IPS-15b (cell line): Measurements from ENCODE around the gene CYS1.
"Not testable (repeated sequence)": the region's sequence is repeated elsewhere in the genome, so short reads cannot be mapped to it uniquely, and the experiment has no call there.

Experiments
- H3K27me3 ChIP-seq: one replicate; pipeline ENCODE4 v1.6.1; 2013; ENCODE audit warnings: low read length; ENCODE audit not compliant: control insufficient read depth, insufficient read depth
- H3K36me3 ChIP-seq: one replicate; pipeline ENCODE4 v1.6.1; 2013; ENCODE audit warnings: low read length; ENCODE audit not compliant: control insufficient read depth, insufficient read depth
- H3K4me1 ChIP-seq: one replicate; pipeline ENCODE4 v1.6.1; 2013; ENCODE audit warnings: mild to moderate bottlenecking, low read length; ENCODE audit not compliant: control insufficient read depth, insufficient read depth
- H3K4me3 ChIP-seq: one replicate; pipeline ENCODE4 v1.5.1; 2013; ENCODE audit warnings: low read depth, low read length
- H3K9ac ChIP-seq: one replicate; pipeline ENCODE4 v1.6.1; 2013; ENCODE audit warnings: low read depth, mild to moderate bottlenecking, low read length
- H3K9me3 ChIP-seq: one replicate; pipeline ENCODE4 v1.6.1; 2013; ENCODE audit warnings: mild to moderate bottlenecking, low read length; ENCODE audit not compliant: control insufficient read depth, insufficient read depth

The CYS1 gene

DNA sequence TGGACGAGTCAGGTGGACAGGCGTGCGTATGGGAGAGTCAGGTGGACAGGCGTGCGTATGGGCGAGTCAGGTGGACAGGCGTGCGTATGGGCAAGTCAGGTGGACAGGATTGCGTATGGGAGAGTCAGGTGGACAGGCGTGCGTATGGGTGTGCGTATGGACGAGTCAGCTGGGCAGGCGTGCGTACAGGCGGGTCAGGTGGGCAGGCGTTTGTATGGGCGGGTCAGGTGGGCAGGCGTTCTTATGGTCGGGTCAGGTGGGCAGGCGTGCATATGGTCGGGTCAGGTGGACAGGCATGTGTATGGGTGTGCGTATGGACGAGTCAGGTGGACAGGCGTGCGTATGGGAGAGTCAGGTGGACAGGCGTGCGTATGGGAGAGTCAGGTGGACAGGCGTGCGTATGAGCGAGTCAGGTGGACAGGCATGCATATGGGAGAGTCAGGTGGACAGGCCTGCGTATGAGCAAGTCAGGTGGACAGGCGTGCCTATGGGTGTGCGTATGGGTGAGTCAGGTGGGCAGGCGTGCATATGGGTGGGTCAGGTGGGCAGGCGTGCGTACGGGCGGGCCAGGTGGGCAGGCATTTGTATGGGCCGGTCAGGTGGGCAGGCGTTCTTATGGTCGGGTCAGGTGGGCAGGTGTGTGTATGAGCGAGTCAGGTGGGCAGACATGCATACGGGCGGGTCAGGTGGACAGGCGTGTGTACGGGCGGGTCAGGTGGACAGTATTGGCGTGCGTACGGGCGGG is 69.2 kb downstream of the CYS1 start:
- H3K4me3 ChIP-seq, H3K9me3 ChIP-seq, H3K36me3 ChIP-seq, H3K9ac ChIP-seq, H3K4me1 ChIP-seq, H3K27me3 ChIP-seq: not testable (repeated sequence)

DNA sequence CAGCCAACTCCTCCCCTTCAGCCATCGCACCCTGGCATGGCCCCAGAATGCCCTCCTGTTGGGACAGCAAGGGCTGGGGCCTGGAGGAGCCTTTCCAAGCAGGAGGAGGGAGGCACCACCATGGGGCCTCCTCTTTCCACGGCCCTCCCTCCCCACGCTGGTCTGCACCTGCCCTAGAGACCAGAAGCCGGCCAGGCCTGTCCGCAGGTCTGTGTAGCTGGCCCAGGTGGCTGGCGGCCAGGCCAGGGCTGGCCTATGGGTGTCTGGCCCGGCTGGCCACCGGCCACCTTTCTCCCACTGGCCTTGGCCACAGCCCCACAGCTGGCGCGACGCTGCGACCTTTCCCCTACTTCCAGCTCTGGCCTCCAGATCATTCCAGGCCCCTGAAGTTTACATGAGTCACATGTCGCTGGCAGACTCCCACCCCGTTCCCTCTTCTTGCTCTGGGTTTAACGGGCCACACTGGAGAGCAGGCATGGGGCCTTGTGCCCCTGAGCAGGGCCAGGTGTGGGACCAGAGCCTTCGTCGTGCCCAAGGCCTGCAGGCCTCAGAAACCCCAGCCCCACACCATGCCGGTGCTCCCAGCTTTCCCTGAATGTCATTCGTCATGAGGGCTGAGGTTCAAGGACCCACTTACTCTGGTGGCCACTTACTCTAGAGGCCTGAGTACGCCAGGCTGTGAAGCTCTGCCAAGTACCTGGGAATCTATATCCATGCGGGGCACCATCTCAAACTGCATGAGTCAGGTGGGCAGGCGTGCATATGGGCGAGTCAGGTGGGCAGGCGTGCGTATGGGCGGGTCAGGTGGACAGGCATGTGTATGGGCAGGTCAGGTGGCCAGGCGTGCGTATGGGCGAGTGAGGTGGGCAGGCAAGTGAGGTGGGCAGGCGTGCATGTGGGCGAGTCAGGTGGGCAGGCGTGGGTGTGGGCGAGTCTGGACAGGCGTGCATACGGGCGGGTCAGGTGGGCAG is 70.1 kb downstream of the CYS1 start:
- H3K27me3 ChIP-seq, result no peaks in the 10 kb centered on the region
- no peak overlapping the region for H3K9ac ChIP-seq
- H3K36me3 ChIP-seq, result no peaks in the 10 kb centered on the region
- H3K9me3 ChIP-seq, result no peaks in the 10 kb centered on the region
- no peaks in the 10 kb centered on the region for H3K4me1 ChIP-seq
- no peak overlapping the region for H3K4me3 ChIP-seq

DNA sequence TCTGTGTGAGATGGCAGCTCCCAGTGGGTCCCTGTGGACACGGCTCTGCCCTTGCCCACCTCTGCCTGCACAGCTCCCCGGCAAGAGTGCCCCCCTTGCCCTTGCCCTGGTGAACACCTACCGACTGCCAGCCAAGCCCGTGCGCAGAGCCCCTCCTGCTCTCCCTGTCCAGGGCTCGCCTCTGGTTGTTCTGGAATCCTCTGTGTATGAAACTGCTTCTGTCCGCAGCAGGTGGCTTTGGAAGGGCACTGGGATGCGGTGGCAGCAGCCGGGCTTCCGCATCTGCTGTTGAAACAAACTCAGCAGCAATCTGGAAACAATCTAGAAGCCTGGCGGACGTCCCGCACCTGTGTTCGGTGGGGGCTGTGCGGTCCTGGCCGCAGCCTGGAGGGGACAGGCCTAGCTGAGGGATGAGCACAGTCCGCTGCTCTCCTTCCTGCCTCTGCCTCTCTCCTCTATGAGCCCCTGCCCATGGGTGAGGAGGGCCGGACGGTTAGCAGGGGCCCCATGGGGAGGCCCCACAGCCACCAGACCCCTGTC is 70.9 kb downstream of the CYS1 start:
- Histone ChIP-seq H3K4me3 (no peak overlapping the region), H3K27me3 (no peaks in the 10 kb centered on the region), H3K9me3 (no peaks in the 10 kb centered on the region), H3K4me1 (no peaks in the 10 kb centered on the region), H3K36me3 (no peaks in the 10 kb centered on the region), H3K9ac (no peak overlapping the region)

DNA sequence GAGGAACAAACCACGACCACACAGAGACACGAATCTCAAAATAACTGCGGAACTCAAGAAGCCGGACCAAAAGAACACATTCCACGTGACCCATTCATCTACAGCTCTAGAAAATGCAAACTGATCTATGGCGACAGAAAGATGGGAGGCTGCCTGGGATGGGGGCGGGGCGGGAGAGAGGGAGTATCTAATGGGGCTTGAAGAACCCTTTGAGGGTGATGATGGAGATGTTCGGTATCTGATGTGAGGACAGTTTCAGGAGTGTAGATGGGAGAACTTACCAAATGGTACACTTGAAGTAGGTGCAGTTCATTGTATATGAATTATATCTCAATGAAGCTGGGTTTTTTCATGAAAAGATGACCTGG is 71.4 kb downstream of the CYS1 start:
- Histone ChIP-seq H3K9ac (no peak overlapping the region), H3K4me3 (no peak overlapping the region), H3K9me3 (no peaks in the 10 kb centered on the region)

DNA sequence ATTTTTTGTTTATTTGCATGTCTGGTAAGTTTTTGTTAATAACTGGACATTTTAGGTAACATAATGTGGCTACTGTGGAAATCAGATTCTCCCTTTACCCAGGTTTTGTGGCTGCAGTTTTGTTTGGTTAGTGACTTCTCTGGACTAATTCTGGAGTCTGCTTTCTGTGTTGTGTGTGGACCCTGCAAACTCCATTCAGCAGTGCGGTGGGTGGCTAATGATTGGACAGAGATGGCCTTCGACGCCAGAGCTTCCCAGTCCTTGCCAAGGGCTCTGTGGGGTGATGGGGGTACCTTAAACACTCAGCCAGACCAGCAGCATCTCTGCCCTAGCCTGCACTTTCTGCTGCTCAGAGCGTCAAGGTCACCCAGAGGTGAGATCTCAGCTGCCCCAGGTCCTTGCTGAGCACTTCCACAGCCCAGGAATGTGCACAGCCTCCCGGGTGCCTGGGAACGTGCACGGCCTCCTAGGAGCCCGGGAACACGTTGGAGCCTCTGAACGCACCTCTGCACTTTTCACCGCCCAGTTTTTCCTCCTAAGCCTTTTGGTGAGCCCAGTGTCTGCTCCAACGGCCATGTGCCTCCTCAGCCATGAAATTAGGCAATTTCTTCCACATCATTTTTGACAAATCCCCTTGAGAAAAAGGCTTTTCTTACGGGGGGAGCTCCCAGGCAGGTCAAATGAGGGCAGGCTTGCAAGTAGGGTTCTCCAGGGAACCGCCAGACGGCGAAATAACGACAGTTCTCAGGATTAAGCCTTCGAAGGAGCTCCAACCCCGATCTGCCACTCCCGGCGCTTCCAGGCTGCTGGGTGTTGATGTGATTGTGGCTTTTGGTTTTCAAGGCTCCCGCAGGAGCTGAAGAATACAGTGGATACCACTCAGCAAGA is 72.0 kb downstream of the CYS1 start:
- Histone ChIP-seq H3K4me1 (no peaks in the 10 kb centered on the region), H3K4me3 (no peak overlapping the region), H3K36me3 (no peaks in the 10 kb centered on the region), H3K9me3 (no peaks in the 10 kb centered on the region), H3K9ac (no peak overlapping the region), H3K27me3 (no peaks in the 10 kb centered on the region)

More for the DNA sequence above, 71.4 kb downstream of the CYS1 start:
- Histone ChIP-seq H3K36me3 (no peaks in the 10 kb centered on the region), H3K4me1 (no peaks in the 10 kb centered on the region), H3K27me3 (no peaks in the 10 kb centered on the region)

DNA sequence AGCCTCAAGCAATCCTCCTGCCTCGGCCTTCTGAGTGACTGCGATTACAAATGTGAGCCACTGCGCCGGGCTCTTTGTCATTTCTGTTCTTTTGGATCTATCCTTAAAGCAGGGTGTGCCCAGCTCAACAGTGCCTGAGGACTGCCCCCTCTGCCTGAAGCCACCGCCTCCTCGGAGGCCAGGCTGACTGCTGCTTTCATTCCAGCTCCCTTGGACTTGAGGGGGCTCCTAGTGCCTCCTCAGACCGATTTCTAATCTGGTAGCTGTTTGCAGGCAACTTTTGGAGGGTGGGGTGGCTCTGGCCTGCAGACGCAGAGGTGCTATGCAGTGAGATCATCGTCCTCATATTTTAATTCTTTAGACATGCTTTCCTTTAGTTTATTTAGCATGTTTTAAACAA is 72.8 kb downstream of the CYS1 start:
- no peaks in the 10 kb centered on the region for H3K36me3 ChIP-seq
- no peak overlapping the region for H3K4me3 ChIP-seq
- no peaks in the 10 kb centered on the region for H3K9me3 ChIP-seq
- no peaks in the 10 kb centered on the region for H3K4me1 ChIP-seq
- no peak overlapping the region for H3K9ac ChIP-seq
- H3K27me3 ChIP-seq, result no peaks in the 10 kb centered on the region
